ENCODE results near the gene PANX3. TPM values are rescaled to one million over a fixed set of nuclear protein-coding genes. Genes with fewer than 3 reads are reported as not detected.

PANX3 gene
- total RNA-seq: not detected in 2 replicates

GRCh38 chr11:124611064-124611463 lies at the start of gene PANX3:
TSS of gene PANX3 (plus strand) at chr11:124611428. CDS start at chr11:124611557, 129 bp downstream.

GRCh38 chr11:124569697-124570096 lies 41.5 kb upstream of the PANX3 start, which contains the start of gene OR8A1:
TSS of gene OR8A1 (plus strand) at chr11:124569997. CDS start at chr11:124570120, 123 bp downstream.

GRCh38 chr11:124622531-124623451 lies 11.6 kb downstream of the PANX3 start, which contains the start of gene TBRG1:
TSS of gene TBRG1 (plus strand) at chr11:124622864. CDS start at chr11:124623084, 220 bp downstream.

Other genes starting within 250 kb of the PANX3 start
- not detected in 2 replicates for gene OR8B2, start 226.9 kb upstream of the PANX3 start, total RNA-seq
- gene OR8B3, start 212.4 kb upstream of the PANX3 start, total RNA-seq: not detected in 2 replicates
- not detected in 2 replicates for gene OR8B4, start 186.6 kb upstream of the PANX3 start, total RNA-seq
- not detected in 2 replicates for gene OR8B8, start 165.7 kb upstream of the PANX3 start, total RNA-seq
- gene OR8B12, start 67.8 kb upstream of the PANX3 start, total RNA-seq: not detected in 2 replicates
- not detected in 2 replicates for gene OR8A1, start 41.4 kb upstream of the PANX3 start, total RNA-seq
- 14.3 and 15.0 TPM in 2 replicates for gene TBRG1, start 11.4 kb downstream of the PANX3 start, total RNA-seq
- gene SIAE, start 62.3 kb downstream of the PANX3 start, total RNA-seq: 11.0 and 23.6 TPM in 2 replicates
- gene SPA17, start 62.5 kb downstream of the PANX3 start, total RNA-seq: 7.3 and 11.7 TPM in 2 replicates
- 0.32 TPM in 1 of 2 replicates, not detected in the other for gene NRGN, start 128.5 kb downstream of the PANX3 start, total RNA-seq
- gene VSIG2, start 140.8 kb downstream of the PANX3 start, total RNA-seq: 0.09 and 0.16 TPM in 2 replicates
- gene ESAM, start 150.9 kb downstream of the PANX3 start, total RNA-seq: 0.09 and 0.16 TPM in 2 replicates
- gene MSANTD2, start 189.0 kb downstream of the PANX3 start, total RNA-seq: 4.7 and 5.7 TPM in 2 replicates